Osteoblast (primary cell): ENCODE data around the gene TERT. TPM values are rescaled to one million over a fixed set of nuclear protein-coding genes. Genes with fewer than 3 reads are reported as not detected.

Experiments
- DNase-seq: peaks from one replicate; pipeline ENCODE4 v3.0.0; 2011; ENCODE audit warnings: low spot score, mixed read lengths; ENCODE audit not compliant: insufficient read length; ENCODE audit errors: missing footprints
- H2AFZ ChIP-seq: 2 replicates; pipeline ENCODE4 v1.6.0; 2011; ENCODE audit warnings: mild to moderate bottlenecking, low read length
- H3K27ac ChIP-seq: 2 replicates; pipeline ENCODE4 v1.5.1; 2011; ENCODE audit warnings: mild to moderate bottlenecking, low read depth, low read length, moderate library complexity
- H3K27me3 ChIP-seq: 2 replicates; pipeline ENCODE4 v1.6.0; 2012; ENCODE audit warnings: mild to moderate bottlenecking, control low read depth, inconsistent platforms, low read length, moderate library complexity; ENCODE audit not compliant: insufficient read depth
- H3K36me3 ChIP-seq: 2 replicates; pipeline ENCODE4 v1.5.1; 2011; ENCODE audit warnings: mild to moderate bottlenecking, low read length, control low read depth, moderate library complexity; ENCODE audit not compliant: insufficient read depth
- H3K4me1 ChIP-seq: 2 replicates; pipeline ENCODE4 v1.5.1; 2011; ENCODE audit warnings: mild to moderate bottlenecking, low read length, control low read depth, moderate library complexity; ENCODE audit not compliant: insufficient read depth
- H3K4me2 ChIP-seq: 2 replicates; pipeline ENCODE4 v1.6.0; 2011; ENCODE audit warnings: mild to moderate bottlenecking, low read length; ENCODE audit not compliant: insufficient read depth
- H3K4me3 ChIP-seq: fragments of 200-600 bp; sonication (generic); 3 replicates; pipeline ENCODE4 v1.5.1; 2012; ENCODE audit warnings: mild to moderate bottlenecking, low read length, inconsistent platforms; ENCODE audit not compliant: insufficient read depth
- H3K79me2 ChIP-seq: 2 replicates; pipeline ENCODE4 v1.6.0; 2012; ENCODE audit warnings: mild to moderate bottlenecking, low read length, control low read depth, inconsistent platforms; ENCODE audit not compliant: insufficient read depth
- H3K9me3 ChIP-seq: 2 replicates; pipeline ENCODE4 v1.5.1; 2011; ENCODE audit warnings: low read depth, low read length, control low read depth
- H4K20me1 ChIP-seq: 2 replicates; pipeline ENCODE4 v1.6.0; 2012; ENCODE audit warnings: mild to moderate bottlenecking, low read length, control low read depth; ENCODE audit not compliant: insufficient read depth
- total RNA-seq: library from RNA; depleted of rRNA; stranded (reverse); fragments of >200 nt; gene quantifications from 2 replicates; pipeline ENCODE4 v1.2.3, GENCODE V29; 2012
- TF ChIP-seq, protein P1 (sequence below): IDR thresholded peaks from 2 replicates; pipeline ENCODE4 v1.5.1; 2011; ENCODE audit warnings: mild to moderate bottlenecking, low read depth, low read length, moderate library complexity; ENCODE audit errors: extremely low read depth

Gene TERT
- total RNA-seq, 1 donor: not detected

DNA sequence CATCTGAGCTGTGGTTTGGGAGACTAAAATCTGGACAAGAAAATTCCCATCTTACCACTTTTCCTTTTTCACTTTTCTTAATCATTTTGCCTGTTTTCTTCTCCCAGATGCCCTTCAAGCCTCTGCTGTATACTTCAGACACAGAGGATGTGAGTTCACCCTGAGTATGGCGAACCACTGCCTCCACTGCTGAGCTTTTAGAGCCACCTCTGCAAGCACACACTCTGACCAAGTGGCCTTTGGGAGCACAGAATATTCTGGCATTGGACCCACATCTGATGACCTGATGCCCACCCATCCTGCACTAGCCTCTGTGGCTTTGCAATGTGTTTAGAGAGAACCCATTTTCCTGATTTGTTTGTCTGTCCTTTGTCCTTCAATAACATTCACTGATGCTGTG lies 32.5 kb downstream of the TERT start:
- H2AFZ ChIP-seq: no peak overlapping the region
- H3K27me3 ChIP-seq: no peaks in the 10 kb centered on the region
- DNase-seq: no peak
- no peak overlapping the region for H3K27ac ChIP-seq
- no peaks in the 10 kb centered on the region for H3K79me2 ChIP-seq
- H3K4me2 ChIP-seq: no peak overlapping the region
- H3K4me1 ChIP-seq: no peaks in the 10 kb centered on the region
- H3K4me3 ChIP-seq: no peak overlapping the region
- H3K36me3 ChIP-seq: no peaks in the 10 kb centered on the region
- peaks cover 6% of the 10 kb centered on the region for H3K9me3 ChIP-seq
- TF ChIP-seq, protein P1, sequence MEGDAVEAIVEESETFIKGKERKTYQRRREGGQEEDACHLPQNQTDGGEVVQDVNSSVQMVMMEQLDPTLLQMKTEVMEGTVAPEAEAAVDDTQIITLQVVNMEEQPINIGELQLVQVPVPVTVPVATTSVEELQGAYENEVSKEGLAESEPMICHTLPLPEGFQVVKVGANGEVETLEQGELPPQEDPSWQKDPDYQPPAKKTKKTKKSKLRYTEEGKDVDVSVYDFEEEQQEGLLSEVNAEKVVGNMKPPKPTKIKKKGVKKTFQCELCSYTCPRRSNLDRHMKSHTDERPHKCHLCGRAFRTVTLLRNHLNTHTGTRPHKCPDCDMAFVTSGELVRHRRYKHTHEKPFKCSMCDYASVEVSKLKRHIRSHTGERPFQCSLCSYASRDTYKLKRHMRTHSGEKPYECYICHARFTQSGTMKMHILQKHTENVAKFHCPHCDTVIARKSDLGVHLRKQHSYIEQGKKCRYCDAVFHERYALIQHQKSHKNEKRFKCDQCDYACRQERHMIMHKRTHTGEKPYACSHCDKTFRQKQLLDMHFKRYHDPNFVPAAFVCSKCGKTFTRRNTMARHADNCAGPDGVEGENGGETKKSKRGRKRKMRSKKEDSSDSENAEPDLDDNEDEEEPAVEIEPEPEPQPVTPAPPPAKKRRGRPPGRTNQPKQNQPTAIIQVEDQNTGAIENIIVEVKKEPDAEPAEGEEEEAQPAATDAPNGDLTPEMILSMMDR: no peak
- no peaks in the 10 kb centered on the region for H4K20me1 ChIP-seq

DNA sequence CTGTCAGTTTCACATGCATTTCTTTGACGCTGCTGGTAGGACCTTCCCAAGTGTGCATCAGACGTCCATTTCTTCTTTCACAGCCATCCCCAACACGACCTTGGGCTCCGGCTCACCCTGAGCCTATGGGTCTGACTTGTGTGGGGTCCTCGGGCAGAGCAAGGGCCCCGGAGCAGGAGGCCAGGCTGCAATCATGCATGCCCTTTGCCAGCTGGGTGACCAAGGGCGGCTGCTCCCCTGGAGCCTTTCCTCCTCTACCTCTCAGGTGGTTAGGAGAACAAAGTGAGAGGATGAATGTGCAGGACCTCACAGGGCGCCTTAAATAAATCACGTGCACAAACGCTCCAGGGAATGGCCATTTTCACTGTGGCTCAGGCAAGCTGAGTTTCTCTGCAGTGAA lies 33.2 kb downstream of the TERT start:
- Histone ChIP-seq H3K9me3 (peaks cover 6% of the 10 kb centered on the region), H3K27ac (no peak overlapping the region), H3K4me3 (no peak overlapping the region), H3K79me2 (no peaks in the 10 kb centered on the region), H4K20me1 (no peaks in the 10 kb centered on the region), H3K4me2 (no peak overlapping the region), H3K4me1 (no peaks in the 10 kb centered on the region), H3K36me3 (no peaks in the 10 kb centered on the region), H2AFZ (no peak overlapping the region), H3K27me3 (no peaks in the 10 kb centered on the region)
- TF ChIP-seq, protein P1: no peak
- no peak for DNase-seq

GRCh38 chr5:1259806-1260480 lies 34.9 kb downstream of the TERT start:
- TF ChIP-seq, protein P1: no peak
- Histone ChIP-seq H3K27me3 (no peaks in the 10 kb centered on the region), H3K4me1 (no peaks in the 10 kb centered on the region), H3K4me2 (no peak overlapping the region), H3K9me3 (peaks cover 6% of the 10 kb centered on the region), H3K27ac (no peak overlapping the region), H3K36me3 (no peaks in the 10 kb centered on the region), H4K20me1 (no peaks in the 10 kb centered on the region), H3K79me2 (no peaks in the 10 kb centered on the region), H2AFZ (no peak overlapping the region), H3K4me3 (no peak overlapping the region)
- no peak for DNase-seq

GRCh38 chr5:1257841-1258240 lies 37.0 kb downstream of the TERT start:
- no peaks in the 10 kb centered on the region for H3K27me3 ChIP-seq
- H3K9me3 ChIP-seq: peaks cover 6% of the 10 kb centered on the region
- H3K27ac ChIP-seq: no peak overlapping the region
- no peaks in the 10 kb centered on the region for H3K36me3 ChIP-seq
- H3K4me2 ChIP-seq: no peak overlapping the region
- no peak overlapping the region for H2AFZ ChIP-seq
- H3K4me3 ChIP-seq: no peak overlapping the region
- no peaks in the 10 kb centered on the region for H4K20me1 ChIP-seq
- H3K79me2 ChIP-seq: no peaks in the 10 kb centered on the region
- TF ChIP-seq, protein P1: no peak
- H3K4me1 ChIP-seq: no peaks in the 10 kb centered on the region
- DNase-seq: no peak
